Fibroblast of lung (primary cell): ENCODE data around the gene KRTAP5-7. TPM values are rescaled to one million over a fixed set of nuclear protein-coding genes. Genes with fewer than 3 reads are reported as not detected.

Experiments used
- DNase-seq, 2 donors: peaks; one replicate each; pipeline versions ENCODE4 v3.0.0 to v3.0.0-alpha.2; 2010; ENCODE audit warnings: low read depth in 2 of 2
- H2AFZ ChIP-seq: 2 replicates; pipeline ENCODE4 v1.5.1; 2012; ENCODE audit warnings: low read length, control low read depth, inconsistent platforms
- H3K27ac ChIP-seq: 2 replicates; pipeline ENCODE4 v1.5.1; 2011; ENCODE audit warnings: low read length, control low read depth; ENCODE audit not compliant: insufficient read depth
- H3K27me3 ChIP-seq: 2 replicates; pipeline ENCODE4 v1.5.1; 2011; ENCODE audit warnings: mild to moderate bottlenecking, low read length; ENCODE audit not compliant: control insufficient read depth, insufficient read depth
- H3K36me3 ChIP-seq: 2 replicates; pipeline ENCODE4 v1.5.1; 2011; ENCODE audit warnings: low read length; ENCODE audit not compliant: control insufficient read depth, insufficient read depth
- H3K4me1 ChIP-seq: 2 replicates; pipeline ENCODE4 v1.5.1; 2011; ENCODE audit warnings: low read length; ENCODE audit not compliant: control insufficient read depth, insufficient read depth; ENCODE audit errors: extremely low read depth
- H3K4me2 ChIP-seq: 2 replicates; pipeline ENCODE4 v1.5.1; 2011; ENCODE audit warnings: low read length, control low read depth; ENCODE audit not compliant: insufficient read depth; ENCODE audit errors: extremely low read depth
- H3K4me3 ChIP-seq, 4 experiments: fragments of 200-600 bp in 1 of 4; sonication (generic) in 1 of 4; replicated peaks in 1 of 4; 2 replicates each; pipeline ENCODE4 v1.5.1; 2011 to 2016; ENCODE audit warnings: low read length in 4 of 4, low read depth in 3 of 4, mild to moderate bottlenecking in 3 of 4, control low read depth in 2 of 4, inconsistent platforms in 1 of 4, mixed read lengths in 1 of 4; ENCODE audit not compliant: insufficient read depth in 1 of 4; ENCODE audit errors: control extremely low read depth in 1 of 4
- H3K79me2 ChIP-seq: 2 replicates; pipeline ENCODE4 v1.5.1; 2012; ENCODE audit warnings: mild to moderate bottlenecking, low read length, inconsistent platforms; ENCODE audit not compliant: control insufficient read depth, insufficient read depth
- H3K9ac ChIP-seq: 2 replicates; pipeline ENCODE4 v1.5.1; 2011; ENCODE audit warnings: mild to moderate bottlenecking, low read length, control low read depth; ENCODE audit not compliant: insufficient read depth
- H3K9me3 ChIP-seq: 2 replicates; pipeline ENCODE4 v1.5.1; 2012; ENCODE audit warnings: low read depth, low read length; ENCODE audit not compliant: control insufficient read depth, insufficient read depth
- H4K20me1 ChIP-seq: 2 replicates; pipeline ENCODE4 v1.5.1; 2011; ENCODE audit warnings: low read length; ENCODE audit not compliant: control insufficient read depth, insufficient read depth; ENCODE audit errors: extremely low read depth
- CTCF ChIP-seq, 2 donors: IDR thresholded peaks in 1 of 2; conservative IDR thresholded peaks in 1 of 2; 1 replicate in 1 of 2; 2 replicates in 1 of 2; pipeline ENCODE4 v1.5.1; 2011 to 2012; ENCODE audit warnings: low read length in 2 of 2, control low read depth in 1 of 2, inconsistent platforms in 1 of 2, low read depth in 1 of 2, mild to moderate bottlenecking in 1 of 2
- EZH2 ChIP-seq: IDR thresholded peaks from 2 replicates; pipeline ENCODE4 v1.5.1; 2012; ENCODE audit warnings: low read length, control low read depth, mild to moderate bottlenecking; ENCODE audit errors: missing control alignments
- polyA plus RNA-seq, 2 donors: library from polyadenylated mRNA; depleted of rRNA in 1 of 2; stranded (reverse) in 1 of 2; unstranded in 1 of 2; fragments of >200 nt; gene quantifications; 2 replicates each; pipeline ENCODE4 v1.2.1, GENCODE V29; 2011 to 2012; ENCODE audit warnings: missing spikeins in 1 of 2
- total RNA-seq: library from RNA; depleted of rRNA; stranded (reverse); fragments of >200 nt; gene quantifications from 2 replicates; pipeline ENCODE4 v1.2.1, GENCODE V29; 2014

KRTAP5-7 gene
- total and polyA plus RNA-seq, 2 donors (not counting 1 experiment from before 2014, with no cell fraction given) = 0.17 TPM; not detected in 1

GRCh38 chr11:71555508-71555907 is 28.4 kb downstream of the KRTAP5-7 start:
- no peak overlapping the region for H3K9ac ChIP-seq
- H3K4me1 ChIP-seq = no peaks in the 10 kb centered on the region
- no peaks in the 10 kb centered on the region for H4K20me1 ChIP-seq
- no peaks in the 10 kb centered on the region for H3K79me2 ChIP-seq
- H3K27me3 ChIP-seq = no peaks in the 10 kb centered on the region
- no peak overlapping the region for H3K27ac ChIP-seq
- H3K36me3 ChIP-seq = no peaks in the 10 kb centered on the region
- H3K9me3 ChIP-seq = no peaks in the 10 kb centered on the region
- no peak overlapping the region for H3K4me3 ChIP-seq
- TF ChIP-seq CTCF (conservative IDR thresholded peaks at IDR 0.05 in 1 of 2, IDR thresholded peaks at IDR 0.05 in 1 of 2; ENCODE audit: low read depth in 1 of 2, low read length in 2 of 2) (no peak), EZH2 (no peak)
- H2AFZ ChIP-seq = no peak overlapping the region
- H3K4me2 ChIP-seq = no peak overlapping the region
- no peak for DNase-seq

GRCh38 chr11:71556018-71556417 is 29.0 kb downstream of the KRTAP5-7 start:
- no peaks in the 10 kb centered on the region for H3K4me1 ChIP-seq
- H3K36me3 ChIP-seq = no peaks in the 10 kb centered on the region
- no peaks in the 10 kb centered on the region for H4K20me1 ChIP-seq
- no peaks in the 10 kb centered on the region for H3K27me3 ChIP-seq
- H3K9ac ChIP-seq = no peak overlapping the region
- no peak overlapping the region for H3K4me3 ChIP-seq
- H3K79me2 ChIP-seq = no peaks in the 10 kb centered on the region
- no peak overlapping the region for H3K4me2 ChIP-seq
- no peak for TF ChIP-seq CTCF (conservative IDR thresholded peaks at IDR 0.05 in 1 of 2, IDR thresholded peaks at IDR 0.05 in 1 of 2; ENCODE audit: low read depth in 1 of 2, low read length in 2 of 2)
- TF ChIP-seq EZH2 = no peak
- no peaks in the 10 kb centered on the region for H3K9me3 ChIP-seq
- DNase-seq = no peak
- no peak overlapping the region for H2AFZ ChIP-seq
- H3K27ac ChIP-seq = no peak overlapping the region

GRCh38 chr11:71557257-71557656 is 30.2 kb downstream of the KRTAP5-7 start:
- no peaks in the 10 kb centered on the region for H3K9me3 ChIP-seq
- no peaks in the 10 kb centered on the region for H3K4me1 ChIP-seq
- H4K20me1 ChIP-seq = no peaks in the 10 kb centered on the region
- H2AFZ ChIP-seq = no peak overlapping the region
- no peaks in the 10 kb centered on the region for H3K36me3 ChIP-seq
- no peak overlapping the region for H3K4me2 ChIP-seq
- no peaks in the 10 kb centered on the region for H3K79me2 ChIP-seq
- H3K27ac ChIP-seq = no peak overlapping the region
- TF ChIP-seq CTCF (conservative IDR thresholded peaks at IDR 0.05 in 1 of 2, IDR thresholded peaks at IDR 0.05 in 1 of 2; ENCODE audit: low read depth in 1 of 2, low read length in 2 of 2) (no peak), EZH2 (no peak)
- DNase-seq = no peak
- no peak overlapping the region for H3K4me3 ChIP-seq
- no peak overlapping the region for H3K9ac ChIP-seq
- H3K27me3 ChIP-seq = no peaks in the 10 kb centered on the region
